Stimulated activated CD8-positive, alpha-beta memory T cell treated with anti-CD3 and anti-CD28 coated beads, Interleukin-7, amount 100 ng/mL, for 24 hours (primary cell): Measurements from ENCODE around the gene ELOB.

Experiments
- DNase-seq: peaks from one replicate; pipeline ENCODE4 v3.0.0-alpha.2; 2020; ENCODE audit warnings: low read depth

The ELOB gene

DNA sequence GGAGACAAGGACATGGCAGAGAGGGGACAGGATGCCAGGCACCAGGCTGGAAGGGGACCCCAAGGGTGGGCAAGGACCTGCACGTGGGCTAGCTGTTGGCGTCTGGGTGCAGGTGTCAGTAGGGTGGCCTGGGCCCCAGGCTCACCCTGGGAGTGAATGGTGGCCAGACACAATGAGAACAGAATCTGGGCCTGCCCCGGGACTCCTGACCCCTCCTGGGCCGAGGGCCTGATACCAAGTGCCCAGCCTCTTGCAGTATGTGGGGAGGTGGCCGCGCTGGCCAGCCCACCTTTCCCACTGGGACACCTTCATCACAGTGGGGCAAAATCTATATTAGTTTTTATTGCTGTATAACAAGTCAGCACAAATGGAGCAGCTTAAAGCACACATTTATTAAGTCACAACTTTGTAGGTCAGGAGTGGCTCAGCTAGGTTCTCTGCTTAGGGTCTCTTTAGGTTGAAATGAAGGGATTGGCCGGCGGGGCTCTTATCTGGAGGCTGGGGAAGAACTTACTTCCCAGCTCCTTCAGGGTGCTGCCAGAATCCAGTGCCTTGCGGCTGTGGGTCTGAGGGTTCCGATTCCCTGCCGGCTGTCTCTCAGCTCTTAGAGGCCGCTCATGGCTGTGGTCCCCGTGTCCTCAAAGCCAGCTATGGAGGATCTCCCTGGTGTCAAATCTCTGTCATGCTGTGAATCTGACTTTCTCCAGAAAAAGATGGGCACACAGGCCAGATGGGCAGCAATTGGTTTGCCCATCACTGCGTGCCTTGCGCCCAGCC lies 6.7 kb upstream of the ELOB start:
- DNase-seq = no peak

DNA sequence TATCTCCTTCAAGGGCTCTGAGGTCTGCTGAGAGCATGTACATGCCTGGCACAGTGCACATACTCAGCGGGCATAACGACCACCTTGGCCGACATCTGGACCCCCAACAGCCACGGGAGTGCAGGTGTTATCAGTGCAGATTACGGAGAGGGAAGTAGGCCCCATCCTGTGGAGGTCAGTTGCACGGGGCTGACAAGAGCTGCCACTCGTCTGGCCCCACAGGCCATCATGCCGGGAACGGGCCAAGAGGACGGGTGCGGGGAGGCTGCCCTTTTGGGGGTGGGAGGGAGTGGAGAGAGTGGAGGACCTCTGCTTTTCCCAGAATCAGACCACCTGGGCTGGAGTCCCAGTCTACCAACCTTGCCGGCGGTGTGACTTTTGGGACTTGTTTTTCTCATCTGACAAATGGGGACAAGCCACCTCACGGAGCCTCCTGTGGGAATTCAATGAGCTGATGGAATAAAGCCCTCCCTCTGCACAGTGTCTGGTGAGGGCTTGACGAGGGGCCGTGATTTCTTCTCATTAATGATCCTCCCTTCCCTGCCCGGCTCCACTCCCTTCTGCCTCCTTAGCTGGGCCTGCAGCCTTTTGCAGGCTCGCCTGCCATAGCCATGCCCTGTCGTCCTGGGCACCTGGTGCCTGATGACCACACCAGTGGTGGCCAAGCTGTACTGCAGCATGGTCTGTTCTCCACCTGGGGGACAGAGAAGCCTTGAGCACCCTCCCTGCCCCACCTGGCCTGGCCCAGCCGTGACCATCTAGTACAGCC lies 5.7 kb upstream of the ELOB start:
- DNase-seq = no peak

DNA sequence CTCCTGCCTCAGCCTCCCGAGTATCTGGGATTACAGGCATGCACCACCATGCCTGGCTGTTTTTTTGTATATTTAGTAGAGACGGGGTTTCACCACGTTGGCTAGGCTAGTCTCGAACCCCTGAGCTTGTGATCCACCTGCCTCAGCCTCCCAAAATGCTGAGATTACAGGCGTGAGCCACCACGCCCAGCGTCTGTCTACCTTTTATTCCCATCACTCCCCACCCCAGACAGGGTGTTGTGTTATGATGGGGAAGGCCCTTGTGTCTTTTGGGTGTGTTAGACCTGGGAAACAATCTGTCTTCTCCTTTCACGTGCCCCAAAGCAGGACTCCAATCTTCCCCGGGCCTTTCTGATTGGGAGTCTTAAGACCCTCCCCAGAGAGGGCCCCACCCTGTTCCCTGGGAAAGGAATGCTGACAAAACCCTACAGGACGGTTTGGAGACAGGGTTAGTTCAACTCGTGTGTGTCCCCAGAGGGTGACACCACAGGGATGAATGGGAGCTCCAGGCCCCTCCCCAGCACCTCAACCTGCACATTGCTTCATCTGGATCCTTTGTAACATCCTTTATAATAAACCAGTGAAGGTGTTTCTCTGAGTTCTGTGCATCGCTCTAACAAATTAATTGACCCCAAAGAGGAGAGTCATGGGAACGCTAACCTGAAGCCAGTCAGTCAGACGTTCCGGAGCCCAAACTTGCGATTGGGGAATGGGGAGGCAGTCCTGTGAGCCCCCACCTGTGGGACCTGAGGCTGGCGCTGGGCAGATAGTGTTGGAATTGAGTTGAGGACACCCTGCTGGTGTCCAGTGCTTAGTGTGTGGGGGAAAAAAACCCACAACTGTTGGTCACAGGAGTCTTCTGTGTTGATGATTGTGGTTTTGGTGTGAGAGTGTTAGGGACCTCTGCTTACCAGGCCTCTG lies 3.2 kb upstream of the ELOB start:
- DNase-seq = no peak

DNA sequence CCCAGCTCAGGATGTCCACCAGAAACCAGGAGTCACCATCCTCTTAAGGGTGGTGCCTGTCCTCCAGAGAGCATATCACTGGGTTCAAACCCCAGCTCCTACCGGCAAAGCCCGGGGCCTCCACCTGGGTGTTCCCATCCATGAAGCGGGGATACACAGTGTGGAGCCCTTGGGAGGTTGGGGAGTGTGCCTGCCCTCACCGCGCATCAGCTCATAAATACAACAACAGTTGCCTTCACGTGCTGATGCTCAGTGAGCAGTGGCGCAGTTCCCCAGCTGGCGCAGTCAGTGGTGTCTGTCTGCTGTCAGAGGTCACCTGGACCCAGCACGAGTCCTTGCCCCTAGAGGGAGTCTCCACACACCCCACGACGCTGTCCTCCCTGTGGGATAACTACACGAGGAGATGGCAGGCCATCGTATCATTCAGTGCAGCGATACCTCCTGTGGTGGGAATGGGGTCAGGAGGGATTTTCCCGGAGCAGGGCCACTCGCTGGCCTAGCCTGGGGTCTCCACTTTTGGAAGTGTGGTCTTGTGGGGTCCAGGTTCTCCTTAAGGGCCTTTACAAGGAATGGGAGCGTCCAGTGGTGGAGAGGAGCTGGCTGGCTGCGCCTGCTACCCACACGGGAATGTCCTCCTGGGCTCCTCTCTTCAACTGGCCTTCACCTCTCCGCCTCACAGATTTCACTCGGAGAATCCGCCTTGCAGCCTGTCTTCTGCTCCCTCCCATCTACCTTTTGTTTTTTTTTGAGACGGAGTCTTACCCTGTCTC lies 2.3 kb upstream of the ELOB start:
- no peak for DNase-seq

DNA sequence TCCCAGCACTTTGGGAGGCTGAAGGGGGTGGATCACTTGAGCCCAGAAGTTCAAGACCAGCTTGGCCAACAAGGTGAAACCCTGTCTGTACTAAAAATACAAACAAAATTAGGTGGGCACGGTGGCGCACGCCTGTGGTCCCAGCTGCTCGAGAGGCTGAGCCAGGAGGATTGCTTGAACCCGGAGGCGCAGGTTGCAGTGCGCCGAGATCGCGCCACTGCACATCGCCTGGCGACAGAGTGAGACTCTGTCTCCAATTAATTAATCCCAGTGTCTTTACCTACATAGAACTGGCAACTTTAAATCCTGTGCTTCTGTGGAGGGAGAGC lies 1.5 kb upstream of the ELOB start:
- DNase-seq = no peak

DNA sequence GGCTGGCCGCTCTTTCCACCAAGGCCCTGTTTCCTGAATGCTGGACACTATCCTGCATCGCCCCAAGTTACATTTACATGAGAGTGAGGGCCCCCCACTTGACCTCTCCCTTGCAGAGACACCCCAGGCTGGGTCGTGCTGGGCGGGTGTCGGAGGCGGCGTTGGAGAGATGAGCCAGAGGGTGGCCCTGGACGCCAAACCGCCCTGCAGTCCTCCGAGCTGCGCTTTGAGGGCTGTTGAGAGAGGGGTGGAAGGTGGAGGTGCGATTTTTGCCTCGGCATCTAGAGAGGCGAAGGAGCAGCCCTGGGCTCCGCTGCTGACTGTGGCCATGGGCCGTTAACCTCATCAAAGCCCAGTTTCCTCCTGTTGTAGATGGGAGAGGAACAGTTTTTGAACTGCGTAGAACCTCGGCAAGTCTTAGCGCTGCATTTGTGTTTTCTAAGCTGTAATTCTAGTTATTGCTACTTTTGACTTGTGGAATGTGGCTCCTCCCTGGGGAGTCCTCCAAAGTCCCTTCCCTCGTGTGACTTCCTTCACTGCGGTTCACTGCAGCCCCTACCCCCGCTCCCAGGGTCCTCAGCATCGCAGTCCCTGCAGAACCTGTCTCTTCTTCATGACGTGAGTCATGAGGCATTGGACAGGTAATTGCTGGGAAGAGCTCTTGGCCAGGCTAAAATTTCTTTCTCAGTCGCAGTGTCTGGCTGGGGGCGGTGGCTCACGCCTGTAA lies 986 bp upstream of the ELOB start:
- DNase-seq = no peak

DNA sequence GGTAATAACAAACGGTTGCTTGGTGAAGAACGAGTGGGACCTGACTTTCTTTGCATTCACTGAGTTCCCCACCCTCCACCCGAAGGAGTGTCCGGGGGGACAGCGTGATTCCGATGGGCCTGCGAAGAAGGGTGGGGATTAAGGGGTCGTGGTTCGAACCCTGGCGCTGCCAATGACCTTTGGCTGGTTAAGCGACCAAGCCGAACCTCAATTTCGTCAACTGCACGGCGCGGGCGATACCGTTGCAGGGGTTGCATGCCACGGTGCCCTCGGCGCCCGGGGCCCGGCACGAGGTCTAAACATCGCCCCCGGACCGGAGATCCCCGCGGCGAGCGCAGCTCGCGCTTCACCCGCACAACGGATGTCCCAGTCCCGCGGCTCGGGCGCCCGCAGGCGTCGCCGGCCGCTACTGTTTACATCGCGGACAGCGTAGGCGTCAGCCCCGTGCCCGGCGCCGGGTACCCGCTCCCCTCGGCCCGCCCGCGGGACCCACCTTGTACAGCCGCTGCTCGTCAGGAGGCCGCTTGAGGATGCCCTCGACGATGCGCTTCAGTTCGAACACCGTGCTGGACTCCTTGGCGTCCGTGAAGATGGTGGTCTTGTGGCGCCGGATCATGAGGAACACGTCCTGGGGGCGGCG lies 460 bp downstream of the ELOB start:
- DNase-seq = no peak

DNA sequence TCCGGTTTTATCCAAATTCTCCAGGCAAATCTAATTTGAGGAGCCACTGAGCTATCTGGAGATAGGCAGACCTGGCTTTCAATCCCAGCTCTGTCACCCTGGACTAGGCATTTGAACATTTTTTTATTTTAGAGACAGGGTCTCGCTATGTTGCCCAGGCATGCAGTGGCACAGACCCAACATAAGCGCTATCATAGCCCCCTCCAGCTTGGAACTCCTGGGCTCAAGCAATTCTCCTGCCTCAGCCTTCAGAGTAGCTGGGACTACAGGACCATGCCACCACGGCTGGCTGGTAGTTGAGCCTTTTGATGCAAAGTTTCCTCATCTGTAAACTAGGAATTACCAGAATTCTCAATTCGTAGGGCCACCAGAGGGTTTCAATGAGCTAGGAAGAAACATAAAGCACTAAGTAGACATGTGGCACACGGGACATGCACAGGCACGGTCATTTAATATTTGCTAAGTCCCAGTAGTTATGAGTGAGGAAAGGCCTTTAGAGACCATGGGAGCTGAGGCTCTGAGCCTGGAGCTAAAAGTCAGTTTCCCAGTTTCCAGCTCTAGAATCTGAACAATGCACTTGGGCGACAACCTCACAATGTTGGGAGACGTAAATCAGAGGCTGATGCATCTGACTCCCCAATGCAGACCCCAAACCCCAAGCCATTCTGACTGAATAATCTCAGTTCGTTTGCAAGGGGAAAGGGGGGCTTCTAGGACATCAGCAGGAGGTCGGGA lies 1.1 kb downstream of the ELOB start:
- no peak for DNase-seq

DNA sequence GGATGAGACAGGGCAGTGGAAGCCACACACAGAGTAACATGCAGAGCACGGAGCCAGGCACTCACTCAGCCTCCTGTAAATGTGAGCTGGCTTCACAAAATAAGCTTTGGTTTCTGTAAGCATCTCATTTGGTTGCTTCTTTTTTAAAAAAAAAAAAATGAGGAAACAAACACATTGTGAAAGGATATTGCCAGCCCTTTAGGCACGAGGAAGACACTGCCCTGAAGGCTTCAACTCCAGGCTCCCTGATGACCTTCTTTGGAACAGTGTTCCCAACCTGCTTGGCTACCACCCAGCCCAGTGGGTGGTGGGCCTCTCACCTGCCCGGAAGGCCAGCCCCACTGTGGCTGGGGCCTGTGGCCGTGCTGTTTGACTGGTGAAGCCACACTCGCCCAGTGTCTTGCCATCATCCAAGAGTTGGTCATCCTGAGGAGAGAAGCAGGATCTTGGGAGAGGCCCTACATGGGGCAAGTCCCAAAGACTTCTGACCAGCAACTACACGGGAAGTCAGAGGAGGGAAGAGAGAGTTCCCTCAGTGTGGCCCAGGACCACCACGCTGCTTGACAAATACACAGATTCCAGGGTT lies 1.9 kb downstream of the ELOB start:
- no peak for DNase-seq

DNA sequence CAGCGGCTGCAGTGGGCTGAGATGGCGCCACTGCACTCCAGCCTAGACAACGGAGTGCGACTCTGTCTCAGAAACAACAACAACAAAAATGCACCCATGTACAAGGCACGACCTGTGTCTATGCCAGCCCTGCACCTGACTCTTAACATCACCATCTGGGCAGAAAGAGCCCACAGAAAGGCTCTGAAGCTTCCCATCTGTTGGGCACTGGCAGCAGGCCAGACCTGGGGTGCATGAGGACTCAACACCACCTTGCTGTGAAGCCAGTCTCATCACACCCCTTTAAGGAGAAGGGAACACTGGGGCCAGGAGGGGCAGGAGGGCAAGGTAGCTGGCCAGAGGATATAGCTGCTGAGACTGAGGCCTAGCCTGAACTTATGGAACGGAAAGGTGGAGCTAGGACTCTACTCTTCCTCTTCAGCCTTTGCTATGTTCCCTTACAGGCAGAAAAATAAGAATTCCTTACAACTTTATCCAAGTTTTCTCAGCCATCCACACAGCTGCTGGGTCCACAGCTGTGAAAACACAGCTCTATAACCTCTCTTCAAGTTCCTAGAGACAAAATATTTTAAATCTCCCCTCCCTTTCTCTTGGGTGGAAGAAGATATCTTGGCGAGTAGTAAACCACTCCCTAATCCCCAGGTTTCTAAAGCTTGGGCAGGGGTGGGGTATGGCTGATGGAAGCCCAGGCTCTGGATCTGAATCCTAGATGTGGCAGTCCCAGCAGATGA lies 2.8 kb downstream of the ELOB start:
- no peak for DNase-seq

DNA sequence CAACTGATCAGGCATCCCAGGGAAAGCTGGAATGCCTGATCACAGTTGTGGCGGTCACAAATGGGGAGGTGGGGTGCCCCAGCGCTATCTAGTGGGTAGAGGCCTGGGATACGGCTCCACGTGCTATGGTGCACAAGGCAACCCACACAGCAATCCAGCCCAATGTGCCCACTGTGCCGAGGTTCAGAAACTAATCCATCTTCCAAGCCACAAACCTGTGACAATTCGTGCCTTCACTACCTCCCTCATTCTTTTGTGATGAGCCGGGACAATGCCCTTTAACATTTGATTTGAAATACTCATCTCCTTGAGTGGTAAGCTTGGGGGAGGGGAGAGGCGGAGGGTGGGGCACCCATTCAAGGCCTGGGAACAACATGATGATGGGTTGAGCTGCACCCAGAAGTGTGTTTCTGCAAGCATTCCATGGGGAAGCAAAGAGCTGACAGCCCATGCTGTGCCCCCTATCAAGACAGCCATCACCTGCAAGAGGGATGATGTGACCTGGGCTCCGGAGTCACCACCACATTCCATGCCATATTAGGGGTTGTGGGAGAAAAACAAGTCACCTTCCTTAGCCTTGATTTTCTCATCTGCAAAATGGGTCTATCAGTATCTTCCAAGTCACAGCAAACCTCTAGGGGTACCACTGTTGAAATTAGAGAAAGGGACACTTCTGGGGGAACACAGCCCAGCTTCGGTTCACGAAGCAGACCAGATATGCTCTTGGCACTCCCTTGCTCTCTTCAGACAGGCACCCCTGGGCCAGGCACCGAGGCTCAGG lies 3.7 kb downstream of the ELOB start:
- no peak for DNase-seq

DNA sequence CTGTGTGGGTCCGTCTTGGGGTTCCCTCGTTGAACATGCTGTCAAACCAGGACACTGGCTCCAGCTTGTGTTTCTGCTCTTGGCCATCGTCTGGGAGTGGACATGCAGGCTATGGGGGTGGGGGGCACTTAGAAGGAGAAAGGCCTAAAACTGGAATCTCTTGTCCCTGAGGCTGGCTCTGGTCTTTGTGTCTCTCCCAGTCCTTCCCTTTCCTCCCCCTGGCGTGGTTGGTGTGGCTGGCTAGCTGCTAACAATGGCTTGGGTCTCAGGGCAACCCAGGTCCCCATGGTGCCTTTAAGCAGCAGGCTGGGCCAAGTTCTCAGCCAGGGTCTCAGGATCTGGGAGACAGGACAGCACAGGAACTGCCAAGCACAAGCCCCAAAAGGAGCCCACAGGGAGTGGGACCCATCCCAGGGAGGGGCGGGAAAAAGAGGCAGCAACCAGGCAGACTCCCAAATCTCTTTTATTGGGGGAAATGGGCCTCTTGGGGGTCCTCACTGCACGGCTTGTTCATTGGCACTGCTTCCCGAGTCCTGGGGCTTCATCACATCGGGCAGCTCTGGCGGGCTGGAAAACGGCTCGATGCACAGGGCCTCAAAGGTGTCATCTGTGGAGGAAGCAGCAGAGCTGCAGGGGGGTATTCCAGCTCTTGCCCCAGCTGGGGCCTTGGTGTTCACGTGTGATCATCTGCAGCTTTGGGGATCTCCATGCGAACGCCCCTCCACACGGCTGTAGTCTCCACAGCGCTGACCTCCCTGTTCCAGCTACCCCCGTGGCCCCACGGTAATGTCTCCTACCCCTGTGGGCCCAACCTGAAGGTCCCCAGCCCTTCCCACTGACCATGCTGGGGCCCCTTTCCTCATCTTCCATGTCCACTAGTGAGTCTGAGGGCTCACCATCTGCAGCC lies 5.3 kb downstream of the ELOB start:
- DNase-seq = no peak

DNA sequence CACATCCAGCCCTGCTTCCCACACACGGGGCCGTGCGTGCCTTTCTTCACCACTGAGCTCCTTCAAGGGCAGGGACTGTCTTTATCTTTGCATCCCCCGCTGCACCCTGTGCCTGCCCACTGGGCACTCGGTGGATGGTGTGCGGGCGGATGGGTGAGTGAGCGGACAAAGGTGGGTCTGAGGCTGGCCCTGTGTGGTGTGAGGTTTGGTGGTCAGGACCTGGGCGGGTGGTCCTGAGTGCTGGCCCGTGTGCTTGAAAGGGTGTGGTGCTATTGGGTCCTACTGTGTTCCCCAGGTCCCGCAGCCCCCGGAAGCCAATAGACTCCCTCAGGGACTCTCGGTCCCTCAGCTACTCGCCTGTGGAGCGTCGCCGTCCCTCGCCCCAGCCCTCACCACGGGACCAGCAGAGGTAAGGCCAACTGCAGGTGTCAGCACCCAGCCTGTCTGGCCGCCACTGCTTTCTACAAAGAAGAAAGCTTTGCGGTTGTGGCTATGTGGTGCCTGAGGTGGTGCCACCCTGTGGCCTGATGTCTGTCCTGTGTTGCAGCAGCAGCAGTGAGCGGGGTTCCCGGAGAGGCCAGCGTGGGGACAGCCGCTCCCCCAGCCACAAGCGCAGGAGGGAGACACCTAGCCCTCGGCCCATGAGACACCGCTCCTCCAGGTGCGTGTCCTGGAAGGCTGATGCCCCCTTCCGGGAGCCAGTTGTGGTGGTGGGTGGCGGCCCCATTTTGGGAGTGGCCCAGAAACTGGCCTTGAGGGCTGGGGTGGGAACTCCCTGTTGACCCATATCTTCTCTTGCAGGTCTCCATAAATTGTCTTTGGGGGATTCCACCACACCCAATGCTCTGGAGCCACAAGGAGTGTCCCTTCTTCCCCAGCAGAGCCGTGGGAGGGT lies 6.8 kb downstream of the ELOB start:
- no peak for DNase-seq

DNA sequence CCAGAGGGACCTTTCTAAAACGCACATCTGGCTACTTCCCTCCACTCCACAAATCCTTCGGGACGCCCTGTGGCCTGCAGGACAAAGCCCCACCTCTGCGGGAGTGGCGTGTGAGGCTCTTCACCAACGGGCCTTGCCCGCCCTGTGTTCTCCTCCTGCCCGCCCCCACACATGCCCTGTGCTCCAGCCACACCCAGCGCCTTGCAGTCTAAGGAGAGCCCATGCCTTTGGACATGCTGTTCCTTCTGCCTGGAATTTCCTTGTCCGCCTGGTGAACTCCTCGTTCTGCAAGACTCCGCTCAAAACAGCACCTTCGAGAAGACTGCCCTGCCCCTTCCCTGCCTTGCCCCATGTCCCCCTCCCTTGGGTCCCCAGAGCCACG lies 7.4 kb downstream of the ELOB start:
- no peak for DNase-seq

DNA sequence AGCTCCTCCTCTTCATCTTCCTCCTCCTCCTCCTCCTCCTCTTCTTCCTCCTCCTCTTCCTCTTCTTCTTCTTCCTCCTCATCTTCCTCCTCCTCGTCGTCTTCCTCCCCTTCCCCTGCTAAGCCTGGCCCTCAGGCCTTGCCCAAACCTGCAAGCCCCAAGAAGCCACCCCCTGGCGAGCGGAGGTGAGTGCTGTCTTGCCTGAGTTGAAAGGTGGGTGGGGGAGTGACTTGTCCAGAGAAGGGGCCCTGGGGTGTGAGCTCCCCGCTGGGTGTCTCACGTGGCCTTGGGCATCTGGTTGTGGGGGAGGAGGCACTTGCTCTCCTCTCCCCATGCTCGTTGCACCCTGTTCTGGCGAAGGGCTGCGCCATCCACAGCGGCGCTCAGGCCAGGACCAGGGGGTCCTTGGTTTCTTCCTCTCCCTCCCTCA lies 8.0 kb downstream of the ELOB start:
- no peak for DNase-seq
